GM12878 (cell line): ENCODE data around the gene GOLGA6L25. TPM values are rescaled to one million over a fixed set of nuclear protein-coding genes. Genes with fewer than 3 reads are reported as not detected.
"Not testable (repeated sequence)": the region's sequence is repeated elsewhere in the genome, so short reads cannot be mapped to it uniquely, and the experiment has no call there.

Source experiments
- ATAC-seq: fragments of 200-7000 bp; cut with Tn5 transposase; 3 replicates; pipeline ENCODE4 v1.9.1; 2020; ENCODE audit warnings: mild to moderate bottlenecking, moderate library complexity
- Bru-seq: library from RNA; stranded (reverse); fragments of 400-500 nt; gene quantifications from one replicate; lab custom pipeline; 2021; lab: Mats Ljungman, UMichigan
- BruChase-seq, 2 experiments: library from RNA; stranded (reverse); fragments of 400-500 nt; gene quantifications; one replicate each; lab custom pipeline; 2021; lab: Mats Ljungman, UMichigan
- BruUV-seq: library from RNA; stranded (reverse); fragments of 400-500 nt; replicated peaks from 2 replicates; lab custom pipeline; 2021; lab: Mats Ljungman, UMichigan
- CTCF ChIA-PET: fragments of 300-600 bp; sonication (Branson Sonifier 250); formaldehyde crosslinking; extraction: SDS; loops from one replicate; lab custom pipeline; 2021; ENCODE audit warnings: inconsistent platforms; lab: Yijun Ruan, JAX
- POLR2A ChIA-PET: fragments of 350-600 bp; formaldehyde crosslinking; extraction: SDS; loops from one replicate; lab custom pipeline; 2021; ENCODE audit warnings: inconsistent platforms; lab: Charles Lee
- RAD21 ChIA-PET: fragments of 300-600 bp; sonication (Branson Sonifier 250); formaldehyde crosslinking; loops from one replicate; lab custom pipeline; 2023; ENCODE audit warnings: antibody characterized with exemption; ENCODE audit not compliant: unreplicated experiment; lab: Charles Lee
- SMC1A ChIA-PET: fragments of 300-600 bp; sonication (Branson Sonifier 250); formaldehyde crosslinking; loops from one replicate; lab custom pipeline; 2023; ENCODE audit not compliant: unreplicated experiment, uncharacterized antibody; lab: Charles Lee
- DNase-seq: peaks from one replicate; pipeline ENCODE4 v3.0.0-alpha.2; 2011; ENCODE audit warnings: low read depth, low spot score
- FAIRE-seq: peaks from 3 replicates; lab custom pipeline; 2011; peaks lifted over from hg19 to GRCh38; lab: Jason Lieb, UNC
- H2AFZ ChIP-seq: 2 replicates; pipeline ENCODE4 v1.6.0; 2011; ENCODE audit warnings: low read depth, low read length, control low read depth; ENCODE audit not compliant: control insufficient read depth
- H3K27ac ChIP-seq: 2 replicates; pipeline ENCODE4 v1.5.1; 2011; ENCODE audit warnings: control low read depth; ENCODE audit not compliant: control insufficient read depth, insufficient read depth
- H3K27me3 ChIP-seq, 2 experiments: replicated peaks in 1 of 2; 2 replicates each; pipeline versions ENCODE4 v1.6.0 to v1.6.1; 2011; ENCODE audit warnings: low read length in 1 of 2; ENCODE audit not compliant: control insufficient read depth in 2 of 2, insufficient read depth in 2 of 2
- H3K36me3 ChIP-seq, 2 experiments: 2 replicates each; pipeline ENCODE4 v1.5.1; 2011; ENCODE audit warnings: low read length in 1 of 2; ENCODE audit not compliant: control insufficient read depth in 2 of 2, insufficient read depth in 2 of 2
- H3K4me1 ChIP-seq: 2 replicates; pipeline ENCODE4 v1.6.1; 2011; ENCODE audit warnings: mild to moderate bottlenecking, low read length, moderate library complexity, mixed read lengths; ENCODE audit not compliant: control insufficient read depth, insufficient read depth
- H3K4me2 ChIP-seq: 2 replicates; pipeline ENCODE4 v1.6.0; 2011; ENCODE audit warnings: control low read depth; ENCODE audit not compliant: control insufficient read depth, insufficient read depth
- H3K4me3 ChIP-seq: fragments of 200-600 bp; sonication (generic); 2 replicates; pipeline ENCODE4 v1.5.1; 2016
- H3K79me2 ChIP-seq: 2 replicates; pipeline ENCODE4 v1.6.0; 2011; ENCODE audit warnings: low read length; ENCODE audit not compliant: control insufficient read depth, insufficient read depth
- H3K9ac ChIP-seq: 2 replicates; pipeline ENCODE4 v1.8.0; 2011; ENCODE audit warnings: low read length, control low read depth, mixed read lengths; ENCODE audit not compliant: control insufficient read depth, insufficient read depth
- H3K9me3 ChIP-seq: replicated peaks from 3 replicates; pipeline ENCODE4 v1.5.1; 2011; ENCODE audit warnings: mild to moderate bottlenecking, low read length; ENCODE audit not compliant: control insufficient read depth, insufficient read depth
- H4K20me1 ChIP-seq: 2 replicates; pipeline ENCODE4 v1.6.0; 2011; ENCODE audit not compliant: control insufficient read depth, insufficient read depth
- WGBS: methylation state at CpG from one replicate; pipeline ENCODE4 v1.1.6; 2016; ENCODE audit warnings: low lambda C conversion rate; ENCODE audit not compliant: insufficient replicate concordance, insufficient coverage; ENCODE audit errors: missing lambda C conversion rate; 5-methylcytosine and 5-hydroxymethylcytosine counted together
- in situ Hi-C: fragments of 300-500 bp; cut with MboI; formaldehyde crosslinking; loops from 9 replicates; pipeline ENCODE4 v1.14.3; 2018; ENCODE audit warnings: mixed read lengths
- intact Hi-C: fragments of 100-400 bp; cut with micrococcal nuclease; formaldehyde crosslinking; loops from one replicate; pipeline ENCODE4 v1.14.2; 2022; ENCODE audit not compliant: unreplicated experiment
- long read RNA-seq, 2 experiments: library from polyadenylated mRNA; unstranded; transcript quantifications; one replicate each; pipeline ENCODE4 v2.0.0, GENCODE V29; 2019 to 2020
- polyA minus RNA-seq, 3 experiments: library from RNA; depleted of rRNA, polyadenylated mRNA; stranded (reverse); fragments of >200 nt; gene quantifications; 2 replicates each; pipeline ENCODE4 v1.2.3, GENCODE V29; 2011
- polyA plus RNA-seq, 11 experiments: library from polyadenylated mRNA; depleted of rRNA in 4 of 11; unstranded in 6 of 11; stranded (reverse) in 5 of 11; fragments of >200 nt; fragmentation: Nextera tagmentation in 4 of 11; fragmentation: Illumina TruSeq in 1 of 11; extraction: Ambion mirVana in 4 of 11; extraction: Trizol in 1 of 11; gene quantifications; 1 replicate in 1 of 11; 2 replicates in 10 of 11; pipeline versions ENCODE4 v1.2.1 to v1.2.3, GENCODE V29; 2011 to 2016; ENCODE audit warnings: inconsistent platforms in 2 of 11, missing spikeins in 2 of 11, low read depth in 1 of 11
- total RNA-seq, 4 experiments: library from RNA; depleted of rRNA in 3 of 4; stranded (reverse); fragments of >200 nt in 3 of 4; fragmentation: Illumina TruSeq in 1 of 4; extraction: Trizol in 1 of 4; gene quantifications; 2 replicates each; pipeline versions ENCODE4 v1.2.1 to v1.2.3, GENCODE V29; 2013 to 2021

GOLGA6L25 gene
- total RNA-seq (2013; cell fraction: nucleolus; rRNA removed) = not detected in 2 replicates
- total RNA-seq (2014; rRNA removed) (not detected in 2 replicates), total RNA-seq (2014; rRNA removed; fragmentation: Illumina TruSeq; extraction: Trizol) (not detected in 2 replicates), total RNA-seq (2021) (not detected in 2 replicates), polyA plus RNA-seq (2011; rRNA removed) (not detected in 2 replicates), polyA plus RNA-seq (2014; fragmentation: Illumina TruSeq; extraction: Trizol) (not detected in 2 replicates), polyA plus RNA-seq (2014; fragmentation: Nextera tagmentation; extraction: Ambion mirVana) (not detected), polyA plus RNA-seq (2014; rRNA removed) (not detected in 2 replicates), polyA plus RNA-seq (2016; fragmentation: Nextera tagmentation; extraction: Ambion mirVana) (not detected), polyA minus RNA-seq (2011; rRNA and poly(A)+ RNA removed) (not detected in 2 replicates), Bru-seq, nascent RNA (not detected), BruChase-seq, experiment 1, labeled RNA remaining after a 6-hour chase (not detected), BruChase-seq, experiment 2, labeled RNA remaining after a 2-hour chase (not detected)
- not detected for polyA plus RNA-seq (2011; ENCODE audit: low read depth)
- not detected in 2 replicates for polyA plus RNA-seq (2011; cell fraction: cytosol; rRNA removed)
- not detected in 2 replicates for polyA plus RNA-seq (2011; cell fraction: nucleus; rRNA removed)
- polyA plus RNA-seq (2012) = not detected in 2 replicates
- polyA minus RNA-seq (2011; cell fraction: cytosol; rRNA and poly(A)+ RNA removed) = not detected in 2 replicates
- polyA minus RNA-seq (2011; cell fraction: nucleus; rRNA and poly(A)+ RNA removed) = not detected in 2 replicates
- long read RNA-seq, experiment 1 = 0 reads
- long read RNA-seq, experiment 2 = 0 reads

GRCh38 chr15:28553268-28553667 lies at the start of gene GOLGA6L25:
Gene GOLGA6L25, plus strand, starts transcription at chr15:28553568. Its CDS starts 61 bp downstream, at chr15:28553629.
- H3K27ac ChIP-seq, H3K9ac ChIP-seq, H2AFZ ChIP-seq, H3K79me2 ChIP-seq, H3K4me2 ChIP-seq, FAIRE-seq, H3K4me3 ChIP-seq, DNase-seq, BruUV-seq, SMC1A ChIA-PET, H3K27me3 ChIP-seq, H4K20me1 ChIP-seq, POLR2A ChIA-PET, CTCF ChIA-PET, intact Hi-C loops, H3K4me1 ChIP-seq, H3K9me3 ChIP-seq, H3K36me3 ChIP-seq, ATAC-seq, in situ Hi-C loops, RAD21 ChIA-PET: not testable (repeated sequence)
- WGBS = no CpG with 5 or more reads among the region's 7 CpGs

GRCh38 chr15:28508217-28508889 lies 45.0 kb upstream of the GOLGA6L25 start:
- FAIRE-seq, H3K9ac ChIP-seq, H3K9me3 ChIP-seq, H3K4me2 ChIP-seq, in situ Hi-C loops, H2AFZ ChIP-seq, intact Hi-C loops, SMC1A ChIA-PET, H3K36me3 ChIP-seq, H4K20me1 ChIP-seq, CTCF ChIA-PET, RAD21 ChIA-PET, H3K79me2 ChIP-seq, ATAC-seq, BruUV-seq, H3K4me1 ChIP-seq, DNase-seq, H3K27me3 ChIP-seq, POLR2A ChIA-PET, H3K4me3 ChIP-seq, H3K27ac ChIP-seq: not testable (repeated sequence)
- no CpG with 5 or more reads among the region's 63 CpGs for WGBS

DNA sequence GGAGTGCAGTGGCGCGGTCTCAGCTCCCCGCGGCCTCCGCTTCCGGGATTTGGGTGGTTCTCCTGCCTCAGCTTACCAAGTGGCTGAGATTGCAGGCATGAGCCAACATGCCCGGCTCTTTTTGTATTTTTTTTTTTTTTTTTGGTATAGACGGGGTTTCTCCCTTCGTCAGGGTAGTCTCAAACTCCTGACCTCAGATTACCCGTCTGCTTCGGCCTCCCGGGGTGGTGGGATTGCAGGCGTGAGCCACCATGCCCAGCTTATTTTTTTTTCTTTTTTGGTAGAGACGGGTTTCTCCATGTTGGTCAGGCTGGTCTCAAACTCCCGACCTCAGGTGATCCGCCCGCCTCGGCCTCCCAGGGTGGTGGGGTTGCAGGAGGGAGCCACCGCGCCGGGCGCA lies 39.2 kb upstream of the GOLGA6L25 start:
- H3K4me3 ChIP-seq, SMC1A ChIA-PET, H3K4me1 ChIP-seq, H3K9me3 ChIP-seq, H2AFZ ChIP-seq, H3K79me2 ChIP-seq, H3K4me2 ChIP-seq, H3K36me3 ChIP-seq, H3K27ac ChIP-seq, POLR2A ChIA-PET, BruUV-seq, in situ Hi-C loops, FAIRE-seq, DNase-seq, CTCF ChIA-PET, RAD21 ChIA-PET, H3K27me3 ChIP-seq, intact Hi-C loops, H3K9ac ChIP-seq, ATAC-seq, H4K20me1 ChIP-seq: not testable (repeated sequence)
- 65% methylated on average over 6 of the region's 22 CpGs for WGBS
